ENCODE measurements around the gene KCTD10. TPM values are rescaled to one million over a fixed set of nuclear protein-coding genes. Genes with fewer than 3 reads are reported as not detected.

Gene KCTD10
- total RNA-seq, 1 experiment from 2014 or later, result 44.9 TPM

DNA sequence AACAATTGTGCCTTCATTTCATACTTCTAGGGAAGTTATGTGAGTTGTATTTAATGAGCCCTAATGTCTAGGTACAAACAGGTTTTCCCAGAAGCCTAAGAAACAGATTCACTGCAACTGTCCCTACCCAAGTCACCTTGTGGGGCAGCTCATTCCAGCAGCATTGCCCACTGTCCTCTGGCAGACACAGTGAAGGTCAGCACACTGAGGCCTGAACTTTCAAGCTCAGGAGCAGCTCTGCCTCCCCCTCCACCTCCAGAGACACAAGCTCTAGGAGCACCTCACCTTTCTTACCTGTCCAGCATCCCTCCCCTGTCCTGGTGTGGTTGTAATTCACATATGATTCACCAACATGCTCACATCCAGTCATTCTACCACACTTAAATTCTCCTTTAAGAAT lies 16.0 kb upstream of the KCTD10 start:
- H3K36me3 Mint-ChIP-seq (ENCODE audit: insufficient read depth, unreplicated experiment), result peaks cover 57% of the 10 kb centered on the region
- DNase-seq (ENCODE audit: unreplicated experiment), result no peak
- H3K4me3 Mint-ChIP-seq (ENCODE audit: unreplicated experiment), result no peak overlapping the region
- peaks cover 9% of the 10 kb centered on the region for H3K4me1 Mint-ChIP-seq (ENCODE audit: insufficient read depth, unreplicated experiment)
- intact Hi-C loops (cut with micrococcal nuclease), result no loop called here
- H3K9me3 Mint-ChIP-seq (ENCODE audit: unreplicated experiment), result no peaks in the 10 kb centered on the region
- ChIA-PET CTCF (interaction anchor here (0.5 kb wide), 1 partner anchor 9 kb away, joined by 3 read pairs; no protein-coding TSS in a partner anchor), POLR2A (interaction anchor here (0.7 to 1.4 kb wide), 2 partner anchors 14 to 89 kb away, joined by 3 to 4 read pairs; no protein-coding TSS in a partner anchor)
- H3K27ac Mint-ChIP-seq (ENCODE audit: low read depth, unreplicated experiment), result no peak overlapping the region
- TF ChIP-seq, protein P1, sequence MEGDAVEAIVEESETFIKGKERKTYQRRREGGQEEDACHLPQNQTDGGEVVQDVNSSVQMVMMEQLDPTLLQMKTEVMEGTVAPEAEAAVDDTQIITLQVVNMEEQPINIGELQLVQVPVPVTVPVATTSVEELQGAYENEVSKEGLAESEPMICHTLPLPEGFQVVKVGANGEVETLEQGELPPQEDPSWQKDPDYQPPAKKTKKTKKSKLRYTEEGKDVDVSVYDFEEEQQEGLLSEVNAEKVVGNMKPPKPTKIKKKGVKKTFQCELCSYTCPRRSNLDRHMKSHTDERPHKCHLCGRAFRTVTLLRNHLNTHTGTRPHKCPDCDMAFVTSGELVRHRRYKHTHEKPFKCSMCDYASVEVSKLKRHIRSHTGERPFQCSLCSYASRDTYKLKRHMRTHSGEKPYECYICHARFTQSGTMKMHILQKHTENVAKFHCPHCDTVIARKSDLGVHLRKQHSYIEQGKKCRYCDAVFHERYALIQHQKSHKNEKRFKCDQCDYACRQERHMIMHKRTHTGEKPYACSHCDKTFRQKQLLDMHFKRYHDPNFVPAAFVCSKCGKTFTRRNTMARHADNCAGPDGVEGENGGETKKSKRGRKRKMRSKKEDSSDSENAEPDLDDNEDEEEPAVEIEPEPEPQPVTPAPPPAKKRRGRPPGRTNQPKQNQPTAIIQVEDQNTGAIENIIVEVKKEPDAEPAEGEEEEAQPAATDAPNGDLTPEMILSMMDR (IDR thresholded peaks at IDR 0.05; ENCODE audit: unreplicated experiment), result no peak
- no peaks in the 10 kb centered on the region for H3K27me3 Mint-ChIP-seq (ENCODE audit: insufficient read depth, unreplicated experiment)
- no TSS peak for BruUV-seq (replicated peaks)

DNA sequence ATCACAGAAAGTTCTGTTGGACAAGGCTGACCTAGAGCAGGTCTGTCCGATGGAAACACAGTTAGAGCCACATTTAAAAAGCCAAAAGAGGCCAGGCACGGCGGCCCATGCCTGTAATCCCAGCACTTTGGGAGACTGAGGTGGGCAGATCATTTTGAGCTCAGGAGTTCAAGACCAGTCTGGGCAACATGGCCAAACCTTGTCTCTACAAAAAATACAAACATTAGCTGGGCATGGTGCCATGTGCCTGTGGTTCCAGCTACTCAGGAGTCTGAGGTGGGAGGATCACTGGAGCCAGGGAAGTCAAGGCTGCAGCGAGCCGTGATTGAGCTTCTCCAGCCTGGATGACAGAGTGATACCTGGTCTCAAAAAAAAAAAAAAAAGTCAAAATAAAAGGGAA lies 15.3 kb upstream of the KCTD10 start:
- intact Hi-C loops (cut with micrococcal nuclease), result no loop called here
- Mint-ChIP-seq H3K4me3 (ENCODE audit: unreplicated experiment) (no peak overlapping the region), H3K27me3 (ENCODE audit: insufficient read depth, unreplicated experiment) (no peaks in the 10 kb centered on the region), H3K4me1 (ENCODE audit: insufficient read depth, unreplicated experiment) (peaks cover 2% of the 10 kb centered on the region), H3K27ac (ENCODE audit: low read depth, unreplicated experiment) (no peak overlapping the region), H3K9me3 (ENCODE audit: unreplicated experiment) (no peaks in the 10 kb centered on the region), H3K36me3 (ENCODE audit: insufficient read depth, unreplicated experiment) (peaks cover 57% of the 10 kb centered on the region)
- TF ChIP-seq, protein P1 (IDR thresholded peaks at IDR 0.05; ENCODE audit: unreplicated experiment), result no peak
- ChIA-PET CTCF (no interaction called here), POLR2A (interaction anchor here (0.7 kb wide), 1 partner anchor 88 kb away, joined by 3 read pairs; no protein-coding TSS in a partner anchor)
- DNase-seq (ENCODE audit: unreplicated experiment), result no peak
- BruUV-seq (replicated peaks), result no TSS peak

DNA sequence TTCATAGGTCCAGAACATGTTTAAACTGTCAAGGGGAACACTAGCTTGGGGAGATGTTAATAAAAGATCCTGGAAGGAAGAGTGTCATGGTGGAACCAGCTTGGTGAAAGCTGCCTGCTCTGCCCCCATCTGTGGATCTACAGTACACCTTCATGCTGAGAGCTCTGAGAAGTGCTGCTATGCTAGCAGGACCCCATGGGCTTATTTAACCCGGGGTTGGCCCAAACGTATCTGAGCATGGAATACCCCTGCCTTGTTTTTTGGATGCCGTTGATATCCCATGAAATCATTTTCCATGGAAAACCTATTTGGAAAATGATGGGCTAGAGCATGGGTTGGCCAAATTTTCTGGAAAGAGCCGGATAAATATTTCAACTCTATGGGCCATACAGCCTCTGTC lies 14.6 kb upstream of the KCTD10 start:
- intact Hi-C loops (cut with micrococcal nuclease), result no loop called here
- no peak overlapping the region for H3K4me3 Mint-ChIP-seq (ENCODE audit: unreplicated experiment)
- ChIA-PET POLR2A (interaction anchor here (1.0 kb wide), 1 partner anchor 14 kb away, joined by 3 read pairs; the partner anchor contains the start of genes KCTD10 and UBE3B), CTCF (interaction anchor here (0.7 to 1.7 kb wide), 2 partner anchors 59 to 1816 kb away, joined by 3 to 5 read pairs; no protein-coding TSS in a partner anchor)
- H3K9me3 Mint-ChIP-seq (ENCODE audit: unreplicated experiment), result no peaks in the 10 kb centered on the region
- no peaks in the 10 kb centered on the region for H3K4me1 Mint-ChIP-seq (ENCODE audit: insufficient read depth, unreplicated experiment)
- peaks cover 63% of the 10 kb centered on the region for H3K36me3 Mint-ChIP-seq (ENCODE audit: insufficient read depth, unreplicated experiment)
- no peak for DNase-seq (ENCODE audit: unreplicated experiment)
- no TSS peak for BruUV-seq (replicated peaks)
- TF ChIP-seq, protein P1 (IDR thresholded peaks at IDR 0.05; ENCODE audit: unreplicated experiment), result no peak
- H3K27me3 Mint-ChIP-seq (ENCODE audit: insufficient read depth, unreplicated experiment), result no peaks in the 10 kb centered on the region
- no peak overlapping the region for H3K27ac Mint-ChIP-seq (ENCODE audit: low read depth, unreplicated experiment)

DNA sequence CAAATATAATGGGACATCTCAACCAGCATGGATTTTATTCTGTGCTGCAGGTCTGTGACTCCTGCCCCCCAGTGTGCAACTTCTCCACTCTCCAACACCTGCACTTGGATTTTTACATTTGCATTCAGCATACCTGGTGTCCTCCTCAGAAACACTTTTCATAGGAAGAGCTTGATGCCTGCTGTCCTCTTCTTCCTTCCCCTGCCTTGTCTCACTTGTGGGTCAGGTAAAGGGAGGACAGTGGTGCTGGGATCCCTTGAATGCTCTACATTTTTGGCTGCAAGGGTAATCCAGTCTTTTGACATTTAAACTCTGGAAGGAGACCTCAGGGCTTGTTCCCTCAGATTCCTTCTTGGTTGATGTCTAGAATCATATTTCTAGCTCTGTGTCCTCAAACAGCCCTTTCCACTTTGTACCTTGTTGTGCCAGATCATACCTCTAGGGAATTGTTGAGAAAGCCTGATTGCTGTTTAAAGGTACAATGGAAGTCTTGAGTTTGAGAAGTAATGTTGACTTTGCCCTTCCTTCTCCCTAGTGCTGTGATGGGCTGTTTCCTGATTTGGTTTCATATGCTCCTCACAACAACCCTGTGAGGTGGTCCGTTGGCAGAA lies 13.0 kb upstream of the KCTD10 start:
- BruUV-seq (replicated peaks), result no TSS peak
- H3K27ac Mint-ChIP-seq (ENCODE audit: low read depth, unreplicated experiment), result no peak overlapping the region
- TF ChIP-seq, protein P1 (IDR thresholded peaks at IDR 0.05; ENCODE audit: unreplicated experiment), result no peak
- H3K4me1 Mint-ChIP-seq (ENCODE audit: insufficient read depth, unreplicated experiment), result no peaks in the 10 kb centered on the region
- DNase-seq (ENCODE audit: unreplicated experiment), result no peak
- H3K27me3 Mint-ChIP-seq (ENCODE audit: insufficient read depth, unreplicated experiment), result no peaks in the 10 kb centered on the region
- H3K4me3 Mint-ChIP-seq (ENCODE audit: unreplicated experiment), result no peak overlapping the region
- CTCF ChIA-PET, result interaction anchor here (1.7 kb wide), 1 partner anchor 57 kb away, joined by 5 read pairs; no protein-coding TSS in a partner anchor
- POLR2A ChIA-PET, result no interaction called here
- H3K36me3 Mint-ChIP-seq (ENCODE audit: insufficient read depth, unreplicated experiment), result peaks cover 70% of the 10 kb centered on the region
- intact Hi-C loops (cut with micrococcal nuclease), result no loop called here
- H3K9me3 Mint-ChIP-seq (ENCODE audit: unreplicated experiment), result no peaks in the 10 kb centered on the region

All from MCF 10A (cell line).